ENCODE results near the gene TMPRSS3.

The TMPRSS3 gene

DNA sequence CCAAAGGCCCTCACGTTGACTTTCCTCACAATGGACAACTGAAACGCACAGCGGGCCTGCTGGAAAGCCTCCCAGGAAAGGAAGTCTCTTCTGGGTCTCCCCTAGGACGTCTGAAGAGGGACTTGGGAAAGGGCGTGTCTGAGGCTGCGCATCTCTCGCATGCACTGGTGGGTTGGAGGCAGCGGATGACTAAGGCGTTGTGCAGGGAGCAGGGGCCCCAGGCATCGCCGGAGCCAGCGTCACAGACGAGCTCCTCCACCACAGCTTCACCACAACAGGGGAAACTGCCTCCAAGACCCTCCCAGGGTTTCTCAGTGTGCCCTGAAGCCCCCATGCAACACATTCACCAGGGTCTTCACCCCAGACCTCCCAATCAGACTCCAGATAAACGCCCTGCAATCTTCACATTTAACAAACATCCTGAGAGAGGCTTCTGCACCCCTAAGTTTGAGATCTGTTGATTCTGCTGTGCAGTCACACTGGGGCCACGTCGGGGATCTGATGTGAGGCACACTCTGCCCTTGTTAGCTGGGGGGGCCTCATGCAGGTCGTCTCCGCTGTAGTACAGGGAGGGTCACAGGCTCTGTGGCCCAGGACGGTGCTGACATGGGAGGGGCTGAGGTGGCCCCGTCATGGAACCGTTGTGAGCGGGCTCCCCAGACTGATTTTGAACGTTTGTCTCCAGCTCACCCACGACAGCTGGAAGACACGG lies 22.5 kb downstream of the TMPRSS3 start:
- no peak overlapping the region for H3K4me3 ChIP-seq (ENCODE audit: control insufficient read depth, low read depth, low read length)
- TF ChIP-seq, protein P1, sequence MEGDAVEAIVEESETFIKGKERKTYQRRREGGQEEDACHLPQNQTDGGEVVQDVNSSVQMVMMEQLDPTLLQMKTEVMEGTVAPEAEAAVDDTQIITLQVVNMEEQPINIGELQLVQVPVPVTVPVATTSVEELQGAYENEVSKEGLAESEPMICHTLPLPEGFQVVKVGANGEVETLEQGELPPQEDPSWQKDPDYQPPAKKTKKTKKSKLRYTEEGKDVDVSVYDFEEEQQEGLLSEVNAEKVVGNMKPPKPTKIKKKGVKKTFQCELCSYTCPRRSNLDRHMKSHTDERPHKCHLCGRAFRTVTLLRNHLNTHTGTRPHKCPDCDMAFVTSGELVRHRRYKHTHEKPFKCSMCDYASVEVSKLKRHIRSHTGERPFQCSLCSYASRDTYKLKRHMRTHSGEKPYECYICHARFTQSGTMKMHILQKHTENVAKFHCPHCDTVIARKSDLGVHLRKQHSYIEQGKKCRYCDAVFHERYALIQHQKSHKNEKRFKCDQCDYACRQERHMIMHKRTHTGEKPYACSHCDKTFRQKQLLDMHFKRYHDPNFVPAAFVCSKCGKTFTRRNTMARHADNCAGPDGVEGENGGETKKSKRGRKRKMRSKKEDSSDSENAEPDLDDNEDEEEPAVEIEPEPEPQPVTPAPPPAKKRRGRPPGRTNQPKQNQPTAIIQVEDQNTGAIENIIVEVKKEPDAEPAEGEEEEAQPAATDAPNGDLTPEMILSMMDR (conservative IDR thresholded peaks at IDR 0.05; ENCODE audit: control insufficient read depth, insufficient read depth, low read depth, low read length), result no peak
- DNase-seq (ENCODE audit: low read depth), result no peak

DNA sequence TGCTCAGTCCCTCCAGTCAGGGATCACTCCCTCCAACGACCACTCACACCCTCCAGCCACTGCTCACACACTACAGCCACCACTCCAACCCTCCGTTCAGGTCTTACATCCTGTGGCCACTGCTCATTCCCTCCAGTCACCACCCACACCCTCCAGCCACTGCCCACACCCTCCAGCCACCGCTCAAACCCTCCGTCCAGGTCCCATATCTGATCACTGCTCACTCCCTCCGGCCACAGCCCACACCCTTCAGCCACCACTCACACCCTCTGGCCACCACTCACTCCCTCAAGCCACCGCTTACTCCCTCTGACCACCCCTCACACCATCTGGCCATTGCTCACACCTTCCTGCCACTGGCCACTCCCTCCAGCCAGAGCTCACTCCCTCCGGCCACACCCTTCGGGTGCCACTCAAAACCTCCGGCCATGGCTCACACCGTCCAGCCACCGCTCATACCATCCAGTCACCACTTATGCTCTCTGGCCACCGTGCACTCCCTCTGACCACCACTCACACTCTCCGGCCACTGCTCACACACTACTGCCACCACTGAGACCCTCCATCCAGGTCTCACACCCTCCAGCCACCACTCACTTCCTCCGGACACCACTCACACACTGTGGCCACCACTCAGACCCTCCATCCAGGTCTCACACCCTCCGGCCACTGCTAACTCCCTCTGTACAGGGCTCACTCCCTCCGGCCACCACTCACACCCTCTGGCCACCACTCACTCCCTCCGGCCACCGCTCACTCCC lies 24.8 kb downstream of the TMPRSS3 start:
- TF ChIP-seq, protein P1 (conservative IDR thresholded peaks at IDR 0.05; ENCODE audit: control insufficient read depth, insufficient read depth, low read depth, low read length), result no peak
- no peak for DNase-seq (ENCODE audit: low read depth)
- H3K4me3 ChIP-seq (ENCODE audit: control insufficient read depth, low read depth, low read length), result no peak overlapping the region

DNA sequence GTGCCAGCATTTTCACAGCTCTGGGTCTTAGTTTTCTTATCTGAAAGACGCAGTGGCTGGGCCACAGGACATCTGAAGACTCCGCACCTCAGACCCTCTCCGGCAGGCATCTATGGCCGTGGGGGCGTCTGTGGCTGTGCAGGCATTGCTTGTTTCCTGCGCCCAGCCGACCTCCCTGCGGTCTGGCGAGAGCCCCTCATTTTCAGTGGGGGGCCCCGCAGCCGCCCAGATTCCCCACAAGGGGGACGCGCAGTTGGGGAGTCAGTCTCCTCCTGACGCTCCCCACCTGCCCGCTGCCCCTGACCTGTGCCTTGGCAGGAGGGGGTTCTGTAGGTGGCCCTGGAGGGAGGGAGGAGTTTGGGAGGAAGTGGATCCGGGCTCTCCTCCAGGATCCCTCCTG lies 26.0 kb downstream of the TMPRSS3 start:
- TF ChIP-seq, protein P1 (conservative IDR thresholded peaks at IDR 0.05; ENCODE audit: control insufficient read depth, insufficient read depth, low read depth, low read length), result no peak
- no peak for DNase-seq (ENCODE audit: low read depth)
- no peak overlapping the region for H3K4me3 ChIP-seq (ENCODE audit: control insufficient read depth, low read depth, low read length)

GRCh38 chr21:42367367-42368165 lies 28.3 kb downstream of the TMPRSS3 start:
- H3K4me3 ChIP-seq (ENCODE audit: control insufficient read depth, low read depth, low read length), result no peak overlapping the region
- TF ChIP-seq, protein P1 (conservative IDR thresholded peaks at IDR 0.05; ENCODE audit: control insufficient read depth, insufficient read depth, low read depth, low read length), result no peak
- no peak for DNase-seq (ENCODE audit: low read depth)

GRCh38 chr21:42366292-42367010 lies 29.4 kb downstream of the TMPRSS3 start, which contains the start of gene TFF1:
Gene TFF1 (minus strand): TSS chr21:42366535. CDS start chr21:42366495, 40 bp downstream.
- H3K4me3 ChIP-seq (ENCODE audit: control insufficient read depth, low read depth, low read length), result no peak within 1 kb of the TSS
- no peak for DNase-seq (ENCODE audit: low read depth)
- TF ChIP-seq, protein P1 (conservative IDR thresholded peaks at IDR 0.05; ENCODE audit: control insufficient read depth, insufficient read depth, low read depth, low read length), result no peak

DNA sequence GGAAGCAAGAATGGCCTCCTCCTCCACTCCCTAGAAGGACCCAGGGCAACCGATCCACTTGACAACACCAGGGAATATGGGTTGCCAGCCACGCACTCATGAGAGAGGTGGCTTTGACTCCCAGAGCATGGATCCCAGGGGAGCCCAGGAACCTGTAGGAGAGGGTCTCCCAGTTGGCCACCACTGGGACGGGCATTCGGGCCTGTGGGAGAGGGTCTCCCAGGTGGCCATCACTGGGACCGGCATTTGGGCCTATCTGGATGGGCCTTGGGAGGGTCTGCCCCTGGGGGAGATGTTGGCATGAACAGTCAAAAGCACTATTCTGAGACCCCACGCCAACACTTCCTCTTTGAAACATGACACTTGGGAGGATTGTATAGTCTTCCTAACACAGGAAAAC lies 30.1 kb downstream of the TMPRSS3 start:
- TF ChIP-seq, protein P1 (conservative IDR thresholded peaks at IDR 0.05; ENCODE audit: control insufficient read depth, insufficient read depth, low read depth, low read length), result no peak
- DNase-seq (ENCODE audit: low read depth), result no peak

More for the DNA sequence above, 30.1 kb downstream of the TMPRSS3 start:
- no peak overlapping the region for H3K4me3 ChIP-seq (ENCODE audit: control insufficient read depth, low read depth, low read length)
